Right lobe of liver (tissue), 6 donors: ENCODE data around the gene BAHD1. TPM values are rescaled to one million over a fixed set of nuclear protein-coding genes. Genes with fewer than 3 reads are reported as not detected.

Source experiments
- ATAC-seq, 4 donors: fragments of 200-7000 bp; cut with Tn5 transposase; one replicate each; pipeline ENCODE4 v1.9.1; 2020; ENCODE audit warnings: mild to moderate bottlenecking in 4 of 4, moderate library complexity in 4 of 4
- DNase-seq, 3 donors: peaks; one replicate each; pipeline ENCODE4 v3.0.0-alpha.2; 2020
- H3K27ac ChIP-seq, 3 donors: fragments of 200-600 bp; one replicate each; pipeline ENCODE4 v1.8.0; 2022
- H3K27me3 ChIP-seq, 2 donors: fragments of 200-600 bp; one replicate each; pipeline ENCODE4 v1.8.0; 2022
- H3K36me3 ChIP-seq, 4 donors: fragments of 200-600 bp; sonication (generic) in 1 of 4; one replicate each; pipeline versions ENCODE4 v1.5.1 to v1.8.0; 2017 to 2022; ENCODE audit warnings: control low read depth in 1 of 4
- H3K4me1 ChIP-seq, 4 donors: fragments of 200-600 bp; sonication (generic) in 1 of 4; one replicate each; pipeline versions ENCODE4 v1.5.1 to v1.8.0; 2017 to 2022; ENCODE audit warnings: control low read depth in 1 of 4
- H3K4me3 ChIP-seq, 3 donors: fragments of 200-600 bp; one replicate each; pipeline ENCODE4 v1.8.0; 2022
- H3K9me3 ChIP-seq, 4 donors: fragments of 200-600 bp; sonication (generic) in 1 of 4; one replicate each; pipeline versions ENCODE4 v1.5.1 to v1.8.0; 2017 to 2022; ENCODE audit warnings: control low read depth in 1 of 4
- POLR2A ChIP-seq: fragments of 450-650 bp; IDR thresholded peaks from one replicate; pipeline ENCODE4 v1.6.1; 2017; ENCODE audit warnings: antibody characterized with exemption, mild to moderate bottlenecking
- WGBS: methylation state at CpG from one replicate; pipeline ENCODE4 v1.1.6; 2018; ENCODE audit warnings: low coverage, low lambda C conversion rate; ENCODE audit not compliant: insufficient coverage; ENCODE audit errors: missing lambda C conversion rate; 5-methylcytosine and 5-hydroxymethylcytosine counted together
- intact Hi-C, 2 donors: fragments of 100-400 bp; cut with DNase I; formaldehyde crosslinking; loops; one replicate each; pipeline versions ENCODE4 v1.11.2 to v1.14.1; 2022
- total RNA-seq, 6 experiments: library from RNA; depleted of rRNA in 2 of 6; stranded (reverse); fragments of >200 nt in 2 of 6; fragmentation: NEBNext Ultra II Directional in 3 of 6; extraction: Animal tissue kit (Norgen Biotek cat#: 25700) in 3 of 6; gene quantifications; one replicate each; pipeline versions ENCODE4 v1.1.0 to v1.2.4, GENCODE V29; 2016 to 2023
- TF ChIP-seq, protein P1 (sequence below), 4 donors: fragments of 200-600 bp in 3 of 4; fragments of 450-650 bp in 1 of 4; IDR thresholded peaks; one replicate each; pipeline versions ENCODE4 v1.5.1 to v1.8.0; 2016 to 2022; ENCODE audit warnings: antibody characterized with exemption in 4 of 4, mild to moderate bottlenecking in 2 of 4
- donor health status: DM: no; HTN: yes; CAD: no.
- donor health status: DM: no; HTN: no; CAD: no.
- donor health status: DM: no; HTN: no; CAD: no.
- donor health status: DM: no; HTN: yes; CAD: no.
- donor health status: DM: no; HTN: yes; CAD: no.

BAHD1 gene
- total RNA-seq, 6 experiments from 2014 or later = 6.5 to 10.5 (median 9.0) TPM

GRCh38 chr15:40415226-40415625, 25.5 kb upstream of the BAHD1 start:
- Histone ChIP-seq H3K4me1 (peaks cover 0 to 24% (median 11%) of the 10 kb centered on the region in 4 donors), H3K9me3 (no peaks in the 10 kb centered on the region), H3K27me3 (no peaks in the 10 kb centered on the region), H3K36me3 (peaks cover 0 to 65% (median 34%) of the 10 kb centered on the region in 4 donors), H3K27ac (no peak overlapping the region), H3K4me3 (no peak overlapping the region)
- intact Hi-C loops = loop anchor here in 1 of 2 donors (10.0 kb wide), 1 partner anchor 50 kb away; no protein-coding TSS in a partner anchor
- DNase-seq (no peak), ATAC-seq (no peak)
- 91% methylated on average over 6 of the region's 10 CpGs for WGBS
- no peak for TF ChIP-seq POLR2A
- TF ChIP-seq, protein P1, sequence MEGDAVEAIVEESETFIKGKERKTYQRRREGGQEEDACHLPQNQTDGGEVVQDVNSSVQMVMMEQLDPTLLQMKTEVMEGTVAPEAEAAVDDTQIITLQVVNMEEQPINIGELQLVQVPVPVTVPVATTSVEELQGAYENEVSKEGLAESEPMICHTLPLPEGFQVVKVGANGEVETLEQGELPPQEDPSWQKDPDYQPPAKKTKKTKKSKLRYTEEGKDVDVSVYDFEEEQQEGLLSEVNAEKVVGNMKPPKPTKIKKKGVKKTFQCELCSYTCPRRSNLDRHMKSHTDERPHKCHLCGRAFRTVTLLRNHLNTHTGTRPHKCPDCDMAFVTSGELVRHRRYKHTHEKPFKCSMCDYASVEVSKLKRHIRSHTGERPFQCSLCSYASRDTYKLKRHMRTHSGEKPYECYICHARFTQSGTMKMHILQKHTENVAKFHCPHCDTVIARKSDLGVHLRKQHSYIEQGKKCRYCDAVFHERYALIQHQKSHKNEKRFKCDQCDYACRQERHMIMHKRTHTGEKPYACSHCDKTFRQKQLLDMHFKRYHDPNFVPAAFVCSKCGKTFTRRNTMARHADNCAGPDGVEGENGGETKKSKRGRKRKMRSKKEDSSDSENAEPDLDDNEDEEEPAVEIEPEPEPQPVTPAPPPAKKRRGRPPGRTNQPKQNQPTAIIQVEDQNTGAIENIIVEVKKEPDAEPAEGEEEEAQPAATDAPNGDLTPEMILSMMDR (IDR thresholded peaks at IDR 0.05) = no peak

GRCh38 chr15:40416056-40416455, 24.7 kb upstream of the BAHD1 start:
- intact Hi-C loops = loop anchor here in 1 of 2 donors (10.0 kb wide), 1 partner anchor 51 kb away; no protein-coding TSS in a partner anchor
- Histone ChIP-seq H3K27ac (no peak overlapping the region), H3K36me3 (peaks cover 0 to 57% (median 30%) of the 10 kb centered on the region in 4 donors), H3K4me1 (peaks cover 0 to 32% (median 17%) of the 10 kb centered on the region in 4 donors), H3K27me3 (no peaks in the 10 kb centered on the region), H3K4me3 (no peak overlapping the region), H3K9me3 (no peaks in the 10 kb centered on the region)
- no peak for TF ChIP-seq POLR2A
- TF ChIP-seq, protein P1 (IDR thresholded peaks at IDR 0.05) = no peak
- ATAC-seq (no peak), DNase-seq (no peak)
- WGBS = 100% methylated on average over 2 of the region's 14 CpGs

GRCh38 chr15:40418126-40418525, 22.6 kb upstream of the BAHD1 start:
- DNase-seq = no peak
- intact Hi-C loops = loop anchor here in 1 of 2 donors (10.0 kb wide), 1 partner anchor 53 kb away; no protein-coding TSS in a partner anchor
- peaks cover 0 to 23% (median 10%) of the 10 kb centered on the region in 4 donors for H3K4me1 ChIP-seq
- no peaks in the 10 kb centered on the region for H3K9me3 ChIP-seq
- no peak for TF ChIP-seq POLR2A
- TF ChIP-seq, protein P1 (IDR thresholded peaks at IDR 0.05) = no peak
- no peak for ATAC-seq
- H3K4me3 ChIP-seq = no peak overlapping the region
- peaks cover 0 to 48% (median 26%) of the 10 kb centered on the region in 4 donors for H3K36me3 ChIP-seq
- H3K27ac ChIP-seq = no peak overlapping the region
- H3K27me3 ChIP-seq = no peaks in the 10 kb centered on the region
- WGBS = 92% methylated on average over 5 of the region's 10 CpGs

DNA sequence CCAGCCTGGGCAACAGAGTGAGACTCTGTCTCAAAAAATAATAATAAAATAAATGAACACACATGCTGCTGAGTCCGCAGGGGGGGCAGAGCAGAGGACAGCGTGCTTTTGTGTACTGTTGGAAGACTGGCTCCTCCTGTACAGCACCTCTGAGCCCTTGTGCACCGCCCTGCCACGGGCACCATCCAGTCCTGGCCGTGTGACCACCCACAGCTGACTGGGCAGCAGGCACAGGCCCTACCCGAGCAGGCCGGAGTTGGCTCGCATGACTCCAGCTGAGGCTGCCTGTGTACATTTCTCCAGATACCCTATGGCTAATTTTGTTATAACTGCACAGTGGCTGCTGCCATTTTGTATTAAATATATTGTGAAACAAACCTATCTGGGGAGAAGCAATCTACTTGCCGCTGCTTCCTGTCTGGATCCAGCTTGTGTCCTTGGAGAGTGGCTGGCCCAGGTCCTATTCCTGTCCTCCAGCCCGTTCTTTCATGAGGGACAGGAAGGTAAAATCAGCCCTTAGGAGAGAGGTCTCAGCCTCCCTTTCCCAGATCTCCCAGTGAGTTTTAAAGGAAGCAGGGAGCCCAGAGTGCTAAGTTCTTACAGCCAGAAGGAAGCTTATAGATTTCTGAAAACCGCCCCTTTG, 20.6 kb upstream of the BAHD1 start:
- ATAC-seq (peak; percentile 32 to 40 (median 38)), DNase-seq (peak in 1 of 3 donors; percentile 72)
- no peaks in the 10 kb centered on the region for H3K9me3 ChIP-seq
- TF ChIP-seq POLR2A = no peak
- TF ChIP-seq, protein P1 (IDR thresholded peaks at IDR 0.05) = no peak
- H3K4me1 ChIP-seq = peaks cover 0 to 22% (median 8%) of the 10 kb centered on the region in 4 donors
- H3K4me3 ChIP-seq = no peak overlapping the region
- intact Hi-C loops = loop anchor here in 1 of 2 donors (10.0 kb wide), 1 partner anchor 75 kb away; the partner anchor contains the start of gene CCDC9B
- no peaks in the 10 kb centered on the region for H3K27me3 ChIP-seq
- H3K36me3 ChIP-seq = peaks cover 0 to 31% (median 17%) of the 10 kb centered on the region in 4 donors
- peak overlapping the region in 1 of 3 donors; percentile 12 for H3K27ac ChIP-seq
- 41% methylated on average over 9 of the region's 11 CpGs for WGBS
